HG02571 (cell line): ENCODE data around the gene CPED1.
"Not testable (repeated sequence)": the region's sequence is repeated elsewhere in the genome, so short reads cannot be mapped to it uniquely, and the experiment has no call there.

Source experiments
- ATAC-seq: cut with Tn5 transposase; IDR thresholded peaks from one replicate; pipeline ENCODE4 v1.9.1; 2021; ENCODE audit warnings: mild to moderate bottlenecking, moderate library complexity; ENCODE audit not compliant: unreplicated experiment

CPED1 gene

DNA sequence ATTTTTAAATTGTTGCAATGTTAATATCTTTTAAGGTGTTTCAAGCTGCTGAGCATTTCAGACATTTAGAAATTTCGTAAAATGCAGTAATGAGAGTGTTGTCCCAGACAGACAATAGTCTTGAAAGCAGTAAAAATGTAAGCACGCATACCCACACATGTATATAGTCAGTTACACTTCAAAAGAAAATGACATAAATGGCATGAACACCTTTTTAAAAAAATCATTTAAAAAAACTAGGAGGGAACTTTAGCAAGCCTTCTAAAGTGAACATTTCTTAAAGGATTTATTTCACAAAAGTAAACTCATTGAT, 51.0 kb downstream of the CPED1 start:
- ATAC-seq: no peak

DNA sequence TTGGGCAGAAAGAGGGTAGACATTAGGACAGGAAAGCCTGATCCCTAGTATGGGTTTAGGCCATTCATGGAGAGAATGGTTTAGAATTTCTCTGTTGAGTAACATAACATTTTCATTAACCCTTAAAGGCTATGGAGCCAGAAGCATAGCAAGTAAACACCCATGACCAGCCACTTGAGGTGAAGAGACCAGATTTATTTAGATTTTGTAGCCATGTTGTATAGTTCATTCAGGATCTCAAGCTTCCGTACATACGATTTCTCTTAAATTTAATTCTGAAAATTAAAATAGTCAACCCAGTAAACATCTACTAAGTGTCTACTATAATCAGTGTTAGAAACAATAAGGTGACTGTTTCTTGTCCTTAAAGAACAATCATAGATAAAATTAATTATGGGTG, 51.5 kb downstream of the CPED1 start:
- ATAC-seq: no peak

DNA sequence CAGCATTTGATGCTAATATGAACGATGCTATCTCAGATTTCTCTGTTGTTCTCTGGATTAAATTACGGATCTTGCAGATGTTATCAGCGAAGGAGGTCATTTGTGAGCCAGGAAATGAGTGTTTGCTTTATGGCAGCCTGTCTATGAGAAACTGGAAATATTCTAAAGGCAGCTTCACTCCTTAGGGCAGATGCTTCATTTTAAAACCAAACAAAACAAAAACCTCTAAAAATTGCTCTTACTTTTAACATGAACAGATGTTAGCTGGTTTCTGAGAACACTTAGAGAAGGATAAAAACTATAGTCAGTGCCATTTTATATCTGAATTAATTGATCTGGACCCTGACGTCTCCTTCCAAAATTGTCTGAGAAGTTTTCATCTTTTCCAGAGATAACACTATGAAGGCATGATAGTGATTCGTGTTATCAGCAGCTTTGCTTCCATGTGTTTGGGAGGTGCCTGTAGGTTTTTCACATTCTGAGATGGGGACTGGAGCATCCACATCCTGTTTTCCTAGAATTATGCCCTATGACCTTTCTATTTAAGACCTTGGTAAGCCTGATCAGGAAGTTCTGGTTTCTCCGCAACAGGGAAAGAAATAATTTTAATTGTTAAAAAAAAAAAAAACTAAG, 53.1 kb downstream of the CPED1 start:
- no peak for ATAC-seq

DNA sequence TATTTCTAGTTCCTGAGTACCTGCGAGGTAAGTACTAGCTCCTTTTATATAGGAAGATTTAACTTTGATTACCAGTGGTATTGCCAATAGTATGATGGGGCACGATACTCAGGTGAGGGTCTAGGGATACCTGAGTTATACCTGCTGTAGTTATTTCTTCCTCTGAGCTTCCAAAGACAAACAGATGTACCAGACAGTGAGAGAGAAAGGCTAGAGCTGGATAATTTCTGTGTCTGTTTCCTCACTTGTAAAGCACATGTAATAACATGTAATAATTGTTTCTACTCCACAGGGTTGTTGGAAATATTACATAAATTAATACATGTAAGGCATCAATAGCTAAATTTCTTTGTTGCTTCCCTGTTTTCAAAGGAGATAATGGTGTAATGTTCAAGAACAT, 53.7 kb downstream of the CPED1 start:
- no peak for ATAC-seq

DNA sequence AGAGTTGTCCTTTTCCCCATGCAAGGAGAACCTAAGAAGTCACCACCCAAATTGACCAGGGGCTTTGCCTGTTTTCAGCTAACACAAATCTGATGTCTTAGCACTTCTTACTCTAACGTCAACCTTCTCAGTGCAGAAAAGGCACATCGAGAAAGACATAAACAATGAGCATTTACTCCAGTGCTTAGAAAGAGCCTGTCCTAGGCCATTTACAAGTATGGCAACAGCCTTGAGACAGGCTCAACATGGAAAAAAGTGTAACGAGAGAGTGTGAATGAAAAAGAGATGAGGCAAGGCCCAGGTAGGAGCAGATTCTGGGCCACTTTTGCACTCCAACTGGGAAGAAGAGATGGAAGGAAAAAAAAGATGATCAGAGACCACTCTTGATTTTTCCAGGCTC, 54.4 kb downstream of the CPED1 start:
- no peak for ATAC-seq

DNA sequence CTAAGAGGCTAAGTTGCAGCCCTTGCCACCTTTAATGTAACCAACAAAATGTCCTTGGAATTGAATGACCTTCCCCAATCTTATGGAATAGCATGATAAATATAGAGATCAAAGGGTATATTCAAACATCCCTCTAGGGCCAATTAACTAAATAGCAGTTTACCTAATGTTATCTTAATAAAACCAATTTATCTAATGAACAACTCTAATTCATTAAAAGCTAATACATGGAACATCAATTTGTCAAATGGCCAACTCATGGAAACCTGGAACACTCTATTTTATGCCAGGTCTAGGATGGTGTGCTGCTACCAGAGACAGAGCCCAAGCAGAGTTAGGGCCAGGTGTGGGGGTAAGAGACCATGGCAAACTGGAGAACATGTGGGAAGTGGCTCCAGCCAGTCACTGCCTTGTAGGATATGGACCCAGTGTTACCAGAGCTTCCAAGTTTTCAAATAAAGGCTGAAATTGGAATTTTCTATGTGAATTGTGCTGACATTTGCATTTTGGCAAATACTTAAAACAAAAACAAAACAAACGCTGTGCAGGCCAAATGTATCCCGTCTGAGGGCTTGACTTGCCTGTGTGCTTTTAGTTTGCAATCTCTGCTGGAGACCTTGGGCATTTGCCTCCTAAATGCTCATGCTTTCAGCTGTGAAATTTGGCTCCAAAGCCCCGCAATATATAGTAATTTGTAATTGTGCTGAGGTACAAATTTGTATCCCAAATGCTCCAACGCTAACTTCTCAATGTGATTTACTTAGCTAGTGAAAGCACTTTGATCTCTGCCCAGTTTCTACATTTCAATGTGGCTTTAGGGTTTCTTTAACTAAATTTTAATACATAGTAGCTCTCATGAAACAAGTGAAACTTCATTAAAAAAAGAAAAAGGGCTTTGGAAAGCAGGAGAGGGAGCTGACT, 55.1 kb downstream of the CPED1 start:
- no peak for ATAC-seq

DNA sequence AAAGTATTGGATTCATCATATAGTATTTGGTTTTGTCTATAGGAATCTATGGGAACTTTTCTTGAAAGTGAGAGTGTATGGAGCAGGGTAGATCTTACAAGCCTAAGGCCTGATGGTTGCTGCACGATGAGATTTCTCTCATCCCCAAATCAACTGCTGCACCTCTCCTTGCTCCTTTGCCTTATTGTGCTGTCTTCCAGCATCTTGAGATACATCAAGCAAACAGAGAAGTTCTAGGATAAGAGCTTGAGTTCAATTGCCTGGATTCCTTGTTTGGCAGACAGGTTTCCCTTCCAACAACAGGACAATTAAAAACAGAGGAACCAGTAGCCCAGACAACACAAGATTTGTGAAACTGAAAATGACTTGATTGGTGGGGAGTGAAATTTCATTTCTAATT, 56.6 kb downstream of the CPED1 start:
- no peak for ATAC-seq

DNA sequence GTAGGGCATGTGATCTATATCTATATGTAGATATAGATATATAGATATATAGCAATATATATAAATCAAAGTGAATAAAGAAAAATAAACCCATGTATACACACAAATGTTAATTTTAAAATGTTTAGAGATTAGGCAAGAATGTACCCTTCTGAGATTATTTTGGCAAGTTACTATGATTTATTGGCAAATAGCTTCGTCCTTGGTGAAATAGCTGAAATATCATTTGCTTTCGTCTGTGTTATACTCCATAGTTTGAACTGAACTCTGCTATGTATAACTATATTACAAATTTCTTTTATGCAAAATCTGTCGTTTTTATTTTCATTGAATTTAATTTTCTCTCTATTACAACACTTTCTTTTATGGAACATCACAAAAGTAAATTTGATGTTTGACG, 57.5 kb downstream of the CPED1 start:
- ATAC-seq: no peak

DNA sequence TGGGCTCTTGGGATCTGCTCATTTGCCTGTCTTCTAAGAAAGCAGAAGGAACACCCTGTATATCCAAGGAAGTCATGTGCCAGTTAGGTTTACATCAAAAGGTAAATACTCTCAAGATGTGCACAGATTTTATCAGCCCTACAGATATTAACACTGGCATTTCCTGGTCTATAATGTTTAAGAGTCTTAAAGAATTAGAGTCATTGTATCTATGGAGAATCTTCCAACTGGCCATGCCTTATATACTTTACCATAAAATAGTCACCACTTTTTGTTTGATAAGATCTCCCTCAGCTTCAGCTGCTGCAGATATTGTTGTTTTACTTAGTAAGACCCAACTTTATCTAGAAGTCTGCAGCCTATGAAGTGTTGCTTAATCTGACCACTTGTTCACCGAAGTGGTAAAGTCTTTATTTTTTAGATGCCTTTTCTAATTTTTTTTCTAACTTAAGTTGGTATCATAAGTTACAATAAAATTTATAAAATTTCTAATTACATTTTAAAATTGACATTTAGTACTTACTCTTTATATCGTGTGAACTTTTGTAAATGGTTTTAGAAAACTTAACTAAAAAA, 58.5 kb downstream of the CPED1 start:
- no peak for ATAC-seq

DNA sequence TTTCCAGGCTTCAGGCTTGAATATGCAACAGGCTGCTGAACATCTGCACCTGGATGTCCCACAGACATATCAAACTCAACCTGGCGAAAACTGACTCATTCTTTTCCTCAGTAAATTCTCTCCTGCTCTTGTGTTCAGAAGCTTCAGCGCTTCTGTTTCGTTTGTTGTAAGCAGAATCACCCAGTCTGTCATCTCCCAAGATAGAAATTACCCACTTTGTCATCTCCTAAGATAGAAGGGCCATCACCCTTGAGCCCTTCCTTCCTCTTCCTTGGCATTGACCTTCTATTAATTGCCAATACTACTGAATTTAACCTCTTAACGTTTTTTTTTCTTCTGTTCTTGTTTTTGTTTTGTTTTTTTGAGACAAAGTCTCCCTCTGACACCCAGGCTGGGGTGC, 59.7 kb downstream of the CPED1 start:
- no peak for ATAC-seq

DNA sequence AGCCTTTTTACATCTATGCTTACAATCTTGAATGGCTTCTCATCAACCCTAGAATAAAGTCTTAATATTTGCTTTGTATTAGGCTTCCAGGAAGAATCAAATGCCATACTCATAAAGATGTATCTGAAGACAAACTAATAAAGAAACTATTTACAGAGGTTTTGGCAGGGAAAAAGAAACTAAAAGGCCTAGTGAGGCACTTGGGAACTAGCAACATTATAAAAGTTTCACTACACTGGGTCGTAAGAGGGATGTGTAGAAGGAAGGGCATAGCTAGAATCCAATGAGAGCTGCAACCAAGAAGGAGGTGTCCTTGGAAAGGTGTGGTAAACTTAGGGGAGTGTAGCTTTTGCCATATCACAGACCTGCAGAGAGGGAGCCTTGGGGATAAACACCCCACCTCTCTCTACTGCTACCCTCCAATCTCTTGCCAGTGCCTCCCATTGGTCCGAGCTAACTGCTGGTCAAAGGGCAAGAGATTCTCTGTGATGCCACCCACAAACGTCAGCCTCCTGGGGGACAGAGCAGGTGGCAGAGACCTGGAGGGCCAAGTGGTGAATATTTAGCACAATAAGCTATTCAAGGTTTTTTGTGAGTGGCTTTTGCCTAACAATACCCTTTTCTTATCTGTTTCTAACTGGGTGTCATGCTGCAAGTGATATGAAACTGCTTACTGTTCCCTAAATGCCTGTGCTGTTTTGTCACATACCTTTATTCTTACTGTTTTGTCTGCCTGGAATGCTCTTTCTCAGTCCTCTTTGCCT, 60.7 kb downstream of the CPED1 start:
- no peak for ATAC-seq

DNA sequence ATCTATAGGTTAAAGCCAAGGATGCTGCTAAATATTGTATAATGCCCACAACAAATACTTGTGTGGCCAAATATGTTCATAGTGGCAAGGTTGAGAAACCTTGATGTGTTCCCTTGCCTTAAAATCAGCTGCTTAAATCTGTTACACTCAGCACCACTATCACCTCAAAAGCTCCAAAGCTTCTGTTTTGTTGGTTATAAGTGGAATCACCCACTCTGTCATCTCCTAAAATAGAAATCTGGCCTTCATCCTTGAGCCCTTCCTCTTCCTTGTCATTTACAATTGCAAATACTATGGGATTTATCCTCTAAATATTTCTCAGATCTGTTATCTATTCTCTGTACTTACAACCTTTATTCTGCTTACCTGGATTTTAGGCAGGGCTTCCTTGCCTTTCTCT, 61.4 kb downstream of the CPED1 start:
- ATAC-seq: no peak

DNA sequence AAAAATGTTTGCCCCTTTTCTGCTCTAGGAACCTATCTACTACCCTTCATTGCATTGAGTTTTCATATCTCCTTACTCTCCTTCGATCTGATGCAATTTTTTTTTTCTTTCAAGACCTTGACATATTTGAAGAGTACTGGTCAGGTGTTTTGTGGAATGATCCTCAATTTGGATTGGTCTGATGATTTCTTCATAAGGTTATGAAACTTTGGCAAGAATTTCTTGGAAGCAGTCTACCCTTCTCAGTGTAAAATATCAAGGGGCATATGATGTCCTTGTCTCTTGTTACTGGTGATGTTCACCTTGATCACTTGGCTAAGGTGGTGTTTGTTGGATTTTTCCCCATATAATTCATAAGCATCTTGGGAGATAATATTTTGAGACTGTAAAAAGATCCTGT, 64.7 kb downstream of the CPED1 start:
- no peak for ATAC-seq

DNA sequence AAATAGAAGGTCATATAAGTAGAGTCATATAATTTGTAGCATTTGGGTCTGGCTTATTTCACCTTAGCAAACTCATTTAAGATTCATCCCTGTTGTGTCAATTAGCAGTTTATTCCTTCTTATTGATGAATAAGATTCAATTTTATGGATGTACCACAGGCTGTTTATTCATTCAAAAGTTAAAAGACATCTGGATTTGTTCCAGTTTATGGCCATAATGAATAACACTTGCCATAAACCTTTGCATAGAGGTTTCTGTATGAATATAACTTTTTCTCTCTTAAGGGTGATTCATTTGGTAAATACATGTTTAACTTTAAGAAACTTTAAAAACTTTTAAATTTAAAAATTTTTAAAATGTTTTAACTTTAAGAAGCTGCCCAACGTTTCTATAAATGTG, 66.4 kb downstream of the CPED1 start:
- ATAC-seq: no peak

DNA sequence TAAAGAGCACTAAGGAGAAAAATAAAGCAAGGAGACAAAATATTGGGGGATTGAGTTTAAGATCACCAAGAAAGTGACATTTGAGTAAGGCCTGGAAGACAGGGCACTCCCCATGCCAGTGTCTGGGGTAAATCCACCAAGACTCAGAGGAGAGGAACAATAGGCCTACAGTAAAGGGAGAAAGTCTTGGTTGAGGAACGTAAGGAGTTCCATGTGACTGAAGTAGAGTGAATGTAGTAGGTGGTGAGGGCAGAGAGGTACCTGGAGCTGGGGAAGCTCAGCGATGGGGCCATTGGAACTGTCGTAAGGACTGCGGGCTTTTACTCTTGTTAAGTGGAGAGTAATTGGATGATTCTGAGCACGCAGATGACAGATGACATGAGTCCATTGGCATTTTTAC, 69.4 kb downstream of the CPED1 start:
- no peak for ATAC-seq

DNA sequence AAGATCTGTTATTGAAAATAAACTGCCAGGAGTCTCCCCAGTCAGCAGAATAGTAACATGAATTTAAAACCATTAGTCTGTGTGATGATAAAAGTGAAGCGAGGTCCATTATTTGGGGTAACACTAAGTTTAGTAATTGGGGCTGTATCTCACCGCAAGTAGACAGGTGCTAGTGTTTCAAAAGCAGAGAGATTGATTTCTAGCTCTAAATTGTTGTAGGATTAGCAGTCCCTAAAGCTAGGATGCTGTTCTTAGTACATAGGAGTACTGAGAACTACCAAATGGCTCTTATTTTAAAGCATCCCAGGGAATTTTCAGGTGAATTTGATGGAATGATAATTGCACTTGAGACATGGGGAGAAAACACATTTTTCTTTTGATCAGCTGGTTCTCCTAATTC, 70.5 kb downstream of the CPED1 start:
- ATAC-seq: no peak

DNA sequence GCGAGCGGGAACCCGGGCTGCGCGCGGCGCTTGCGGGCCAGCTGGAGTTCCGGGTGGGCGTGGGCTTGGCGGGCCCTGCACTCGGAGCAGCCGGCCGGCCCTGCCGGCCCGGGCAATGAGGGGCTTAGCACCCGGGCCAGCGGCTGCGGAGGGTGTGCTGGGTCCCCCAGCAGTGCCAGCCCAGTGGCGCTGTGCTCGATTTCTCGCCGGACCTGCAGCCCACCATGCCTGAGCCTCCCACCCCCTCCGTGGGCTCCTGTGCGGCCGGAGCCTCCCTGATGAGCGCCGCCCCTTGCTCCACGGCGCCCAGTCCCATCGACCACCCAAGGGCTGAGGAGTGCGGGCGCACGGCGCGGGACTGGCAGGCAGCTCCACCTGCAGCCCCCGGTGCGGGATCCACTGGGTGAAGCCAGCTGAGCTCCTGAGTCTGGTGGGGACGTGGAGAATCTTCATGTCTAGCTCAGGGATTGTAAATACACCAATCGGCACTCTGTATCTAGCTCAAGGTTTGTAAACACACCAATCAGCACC, 71.5 kb downstream of the CPED1 start:
- not testable (repeated sequence) for ATAC-seq

DNA sequence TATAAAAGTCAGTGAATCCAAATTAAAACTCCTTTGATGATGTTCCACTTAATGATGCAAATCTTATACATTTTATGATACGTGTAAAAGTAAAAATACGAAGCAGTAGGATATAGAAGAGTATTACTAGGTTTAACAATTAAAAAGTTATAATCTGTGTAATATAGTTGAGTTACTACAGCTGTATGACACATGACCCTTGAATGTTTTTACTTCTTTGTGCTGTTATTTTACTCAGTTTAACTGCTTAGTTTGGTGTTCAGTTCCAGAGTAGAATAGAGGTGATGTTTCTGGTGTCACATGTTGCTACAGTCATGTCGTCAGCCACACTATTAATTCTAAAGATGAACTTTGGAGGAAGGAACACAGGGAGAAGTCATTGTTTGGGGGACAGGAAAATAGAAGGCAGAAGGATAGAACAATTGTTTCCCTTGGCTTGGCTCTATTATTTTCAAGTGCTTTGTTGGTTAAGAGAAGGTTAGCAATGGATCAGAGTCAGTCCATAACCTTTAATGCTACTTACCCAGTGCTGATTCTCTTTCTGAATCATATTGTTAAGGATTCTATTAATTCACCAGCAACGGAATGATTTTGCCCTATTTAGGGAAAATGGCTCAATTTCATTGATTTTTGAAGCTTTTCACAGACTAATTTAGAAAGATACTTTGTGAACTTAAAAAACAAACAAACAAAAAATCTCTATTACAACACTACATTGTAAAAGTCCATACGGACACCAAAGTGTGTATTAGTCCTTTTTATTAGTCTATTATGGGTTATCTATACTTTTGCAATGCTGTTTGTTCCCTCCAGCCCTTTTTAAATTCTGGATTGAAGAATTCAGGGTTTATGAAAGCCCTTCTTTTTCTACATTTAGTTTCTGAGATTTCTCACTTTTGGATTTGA, 73.4 kb downstream of the CPED1 start:
- no peak for ATAC-seq

DNA sequence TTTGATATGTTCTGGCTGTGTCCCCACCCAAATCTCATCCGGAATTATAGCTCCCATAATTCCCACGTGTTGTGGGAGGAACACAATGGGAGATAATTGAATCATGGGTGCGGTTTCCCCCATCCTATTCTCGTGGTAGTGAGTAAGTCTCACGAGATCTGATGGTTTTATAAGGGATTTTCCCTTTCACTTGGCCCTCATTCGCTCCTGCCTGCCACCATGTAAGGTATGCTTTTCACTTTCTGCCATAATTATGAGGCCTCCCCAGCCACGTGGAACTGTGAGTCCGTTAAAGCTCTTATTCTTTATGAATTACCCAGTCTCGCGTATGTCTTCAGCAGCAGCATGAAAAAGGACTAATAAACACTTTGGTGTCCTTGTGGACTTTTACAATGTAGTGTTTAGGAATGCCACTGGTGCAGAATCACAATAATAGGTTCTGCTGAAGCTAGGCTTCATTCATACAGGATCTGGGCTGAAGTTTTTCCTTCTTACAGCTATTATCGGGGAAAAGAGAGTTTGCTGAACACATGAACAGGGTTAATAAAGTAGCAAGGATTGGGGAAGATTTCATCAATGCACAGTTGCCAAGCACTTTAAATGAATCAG, 74.3 kb downstream of the CPED1 start:
- no peak for ATAC-seq

DNA sequence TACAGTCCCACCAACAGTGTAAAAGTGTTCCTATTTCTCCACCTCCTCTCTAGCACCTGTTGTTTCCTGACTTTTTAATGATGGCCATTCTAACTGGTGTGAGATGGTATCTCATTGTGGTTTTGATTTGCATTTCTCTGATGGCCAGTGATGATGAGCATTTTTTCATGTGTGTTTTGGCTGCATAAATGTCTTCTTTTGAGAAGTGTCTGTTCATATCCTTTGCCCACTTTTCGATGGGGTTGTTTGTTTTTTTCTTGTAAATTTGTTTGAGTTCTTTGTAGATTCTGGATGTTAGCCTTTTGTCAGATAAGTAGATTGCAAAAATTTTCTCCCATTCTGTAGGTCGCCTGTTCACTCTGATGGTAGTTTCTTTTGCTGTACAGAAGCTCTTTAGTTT, 79.2 kb downstream of the CPED1 start:
- ATAC-seq: not testable (repeated sequence)
